ENCODE measurements around the gene MMP1.

MMP1 gene

GRCh38 chr11:102806296-102806695 is 8.3 kb upstream of the MMP1 start:
- no peak for DNase-seq (ENCODE audit: low read depth)

- no peak for DNase-seq (ENCODE audit: low read depth)
Observed at GRCh38 chr11:102802341-102802740, 4.4 kb upstream of the MMP1 start.

- DNase-seq (ENCODE audit: low read depth) = no peak
Observed at GRCh38 chr11:102800767-102801166, 2.8 kb upstream of the MMP1 start.

GRCh38 chr11:102799681-102800340 is 1.9 kb upstream of the MMP1 start:
- DNase-seq (ENCODE audit: low read depth) = no peak

- DNase-seq (ENCODE audit: low read depth) = no peak
Observed at GRCh38 chr11:102794382-102794781, 3.6 kb downstream of the MMP1 start.

GRCh38 chr11:102793677-102794290 is 4.2 kb downstream of the MMP1 start:
- no peak for DNase-seq (ENCODE audit: low read depth)

GRCh38 chr11:102792604-102793003 is 5.4 kb downstream of the MMP1 start:
- DNase-seq (ENCODE audit: low read depth) = no peak

GRCh38 chr11:102791271-102792036 is 6.5 kb downstream of the MMP1 start:
- no peak for DNase-seq (ENCODE audit: low read depth)

- DNase-seq (ENCODE audit: low read depth) = no peak
Observed at GRCh38 chr11:102788334-102788995, 9.5 kb downstream of the MMP1 start.

GRCh38 chr11:102784380-102784779 is 13.6 kb downstream of the MMP1 start:
- no peak for DNase-seq (ENCODE audit: low read depth)

GRCh38 chr11:102783720-102784119 is 14.2 kb downstream of the MMP1 start:
- DNase-seq (ENCODE audit: low read depth) = no peak

GRCh38 chr11:102783016-102783415 is 14.9 kb downstream of the MMP1 start:
- no peak for DNase-seq (ENCODE audit: low read depth)

- no peak for DNase-seq (ENCODE audit: low read depth)
Observed at GRCh38 chr11:102781676-102782075, 16.3 kb downstream of the MMP1 start.

- no peak for DNase-seq (ENCODE audit: low read depth)
Observed at GRCh38 chr11:102780491-102780918, 17.5 kb downstream of the MMP1 start, which contains the start of gene MMP10. Gene MMP10 (minus strand): TSS chr11:102780628. CDS start chr11:102780591, 37 bp downstream.

- DNase-seq (ENCODE audit: low read depth) = no peak
Observed at GRCh38 chr11:102776454-102776853, 21.5 kb downstream of the MMP1 start.

- no peak for DNase-seq (ENCODE audit: low read depth)
Observed at GRCh38 chr11:102773386-102773785, 24.6 kb downstream of the MMP1 start.

- DNase-seq (ENCODE audit: low read depth) = no peak
Observed at GRCh38 chr11:102771351-102771750, 26.6 kb downstream of the MMP1 start.

- no peak for DNase-seq (ENCODE audit: low read depth)
Observed at GRCh38 chr11:102770191-102770590, 27.8 kb downstream of the MMP1 start.

GRCh38 chr11:102767800-102768199 is 30.2 kb downstream of the MMP1 start:
- no peak for DNase-seq (ENCODE audit: low read depth)

GRCh38 chr11:102763440-102763839 is 34.5 kb downstream of the MMP1 start:
- no peak for DNase-seq (ENCODE audit: low read depth)

GRCh38 chr11:102762361-102762767 is 35.6 kb downstream of the MMP1 start:
- no peak for DNase-seq (ENCODE audit: low read depth)

- no peak for DNase-seq (ENCODE audit: low read depth)
Observed at GRCh38 chr11:102761646-102762238, 36.2 kb downstream of the MMP1 start.

Measured in stimulated activated CD8-positive, alpha-beta memory T cell treated with anti-CD3 and anti-CD28 coated beads, Interleukin-12 subunit alpha, Interleukin-12 subunit beta, amount 100 ng/mL, for 1 hour (primary cell).